ENCODE data around the gene C17orf78. TPM values are rescaled to one million over a fixed set of nuclear protein-coding genes. Genes with fewer than 3 reads are reported as not detected.
"Not testable (repeated sequence)": the region's sequence is repeated elsewhere in the genome, so short reads cannot be mapped to it uniquely, and the experiment has no call there.

The C17orf78 gene
- total RNA-seq, 1 donor from 2014 or later = not detected

GRCh38 chr17:37438141-37438540, 62.4 kb downstream of the C17orf78 start:
- DNase-seq (ENCODE audit: low spot score) = no peak

- DNase-seq (ENCODE audit: low spot score) = no peak
These were observed 64.6 kb downstream of the C17orf78 start for GRCh38 chr17:37440424-37440823.

DNA sequence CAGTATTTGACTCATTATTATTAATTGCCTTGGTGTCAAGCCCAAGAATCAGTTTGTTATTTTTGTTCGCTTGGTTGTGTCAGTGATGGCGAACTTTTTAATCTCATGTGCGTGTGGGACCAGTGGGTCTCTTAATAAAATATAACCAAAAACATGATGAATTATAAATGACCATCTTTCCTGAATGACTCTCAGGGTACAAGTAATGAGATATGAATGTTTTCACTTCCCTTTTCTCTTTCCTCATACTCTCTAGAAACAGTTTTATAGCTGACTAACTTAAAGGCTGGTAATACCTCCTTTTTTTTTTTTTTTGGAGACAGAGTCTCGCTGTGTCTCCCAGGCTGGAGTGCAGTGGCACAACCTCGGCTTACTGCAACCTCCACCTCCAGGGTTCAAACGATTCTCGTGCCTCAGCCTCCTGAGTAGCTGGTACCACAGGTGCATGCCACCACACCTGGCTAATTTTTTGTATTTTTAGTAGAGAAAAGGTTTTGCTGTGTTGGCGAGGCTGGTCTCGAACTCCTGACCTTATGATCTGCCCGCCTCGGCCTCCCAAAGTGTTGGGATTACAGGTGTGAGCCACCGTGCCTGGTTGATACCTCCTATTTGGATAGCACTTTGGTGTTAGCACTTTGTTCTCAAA, 65.7 kb downstream of the C17orf78 start:
- not testable (repeated sequence) for DNase-seq (ENCODE audit: low spot score)

Other genes with a start within 250 kb of the C17orf78 start
- gene ACACA, start 30.9 kb downstream of the C17orf78 start, total RNA-seq (ENCODE audit: insufficient read depth, low replicate concordance) = 16.1 TPM
- 53.9 TPM for gene TADA2A, start 30.9 kb downstream of the C17orf78 start, total RNA-seq (ENCODE audit: insufficient read depth, low replicate concordance)
- 33.5 TPM for gene DUSP14, start 113.9 kb downstream of the C17orf78 start, total RNA-seq (ENCODE audit: insufficient read depth, low replicate concordance)
- gene SYNRG, start 233.4 kb downstream of the C17orf78 start, total RNA-seq (ENCODE audit: insufficient read depth, low replicate concordance) = 14.4 TPM